Activated CD8-positive, alpha-beta T cell treated with anti-CD3 and anti-CD28 coated beads for 36 hours (primary cell): Measurements from ENCODE around the gene PTBP3. TPM values are rescaled to one million over a fixed set of nuclear protein-coding genes. Genes with fewer than 3 reads are reported as not detected.
A peak's percentile ranks its signal among the peaks of the same experiment; 100 is the strongest.

Experiments
- ATAC-seq: fragments of 200-7000 bp; cut with Tn5 transposase; one replicate; pipeline ENCODE4 v1.10.0; 2021; ENCODE audit warnings: mild to moderate bottlenecking, moderate library complexity
- CTCF ChIA-PET: fragments of 350-600 bp; sonication (Branson Sonifier 250); formaldehyde crosslinking; loops from one replicate; lab custom pipeline; 2021; ENCODE audit warnings: antibody characterized with exemption; lab: Charles Lee
- POLR2A ChIA-PET: fragments of 350-600 bp; sonication (Branson Sonifier 250); formaldehyde crosslinking; loops from one replicate; lab custom pipeline; 2021; ENCODE audit warnings: antibody characterized with exemption; lab: Charles Lee
- DNase-seq: peaks from one replicate; pipeline ENCODE4 v3.0.0-alpha.2; 2020
- H3K27ac Mint-ChIP-seq: one replicate; pipeline ENCODE4 v1.8.0; 2021; ENCODE audit warnings: mild to moderate bottlenecking, mixed read lengths
- H3K27me3 Mint-ChIP-seq: one replicate; pipeline ENCODE4 v1.8.0; 2021; ENCODE audit warnings: mixed read lengths
- H3K36me3 Mint-ChIP-seq: one replicate; pipeline ENCODE4 v1.8.0; 2021; ENCODE audit warnings: low read depth, mixed read lengths
- H3K4me1 Mint-ChIP-seq: one replicate; pipeline ENCODE4 v1.8.0; 2021; ENCODE audit warnings: low read depth, mixed read lengths
- H3K4me3 Mint-ChIP-seq: one replicate; pipeline ENCODE4 v1.8.0; 2021; ENCODE audit warnings: mild to moderate bottlenecking, moderate library complexity, mixed read lengths
- H3K9me3 Mint-ChIP-seq: one replicate; pipeline ENCODE4 v1.8.0; 2021; ENCODE audit warnings: mixed read lengths
- intact Hi-C: fragments of 100-400 bp; cut with micrococcal nuclease; formaldehyde crosslinking; loops from one replicate; pipeline ENCODE4 v1.10.0; 2022
- total RNA-seq, 2 experiments: library from RNA; stranded (reverse); gene quantifications; one replicate each; pipeline ENCODE4 v1.2.3, GENCODE V29; 2021
- TF ChIP-seq, protein P1 (sequence below): fragments of 200-600 bp; IDR thresholded peaks from one replicate; pipeline ENCODE4 v1.8.0; 2022; ENCODE audit warnings: antibody characterized with exemption, mild to moderate bottlenecking

PTBP3 gene
- total RNA-seq, 2 experiments from 2014 or later: 108 to 120 TPM

DNA sequence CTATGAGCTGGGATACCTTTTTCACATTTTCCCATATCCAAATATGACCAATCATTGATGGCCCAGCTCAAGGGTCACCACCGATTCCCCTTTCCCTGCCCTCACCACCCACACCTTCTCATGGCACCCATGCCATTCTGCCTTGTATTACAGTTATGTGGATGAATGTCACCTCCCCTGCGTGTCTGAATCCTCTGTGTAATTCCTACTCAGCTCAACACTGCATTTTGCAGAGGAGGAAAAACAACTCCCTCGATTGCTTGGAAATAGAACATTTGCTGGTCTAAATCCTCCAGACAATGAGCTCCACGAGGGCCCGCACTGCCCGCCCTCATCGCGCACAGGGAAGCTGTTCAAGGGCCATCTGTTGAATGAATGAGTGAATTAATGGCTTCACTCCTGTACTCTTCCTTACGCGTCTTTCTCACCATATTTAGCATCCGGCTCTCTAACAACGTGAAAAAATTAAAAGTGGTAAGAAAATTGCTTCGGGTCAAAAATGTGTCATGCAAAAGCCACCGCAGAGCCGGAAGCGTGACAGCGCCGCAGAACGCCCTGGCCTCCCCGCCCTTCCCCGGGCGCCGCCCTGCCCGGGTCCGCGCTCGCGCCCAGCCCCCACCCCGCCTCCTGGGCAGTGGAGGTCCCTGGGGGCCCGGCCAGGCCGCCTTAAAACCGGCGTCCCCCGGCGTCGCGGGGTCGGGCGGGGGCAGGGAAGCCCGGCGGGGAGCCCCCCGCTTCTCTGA lies 159.0 kb downstream of the PTBP3 start:
- ATAC-seq: peak; percentile 88
- Mint-ChIP-seq H3K9me3 (no peaks in the 10 kb centered on the region), H3K36me3 (peaks cover 2% of the 10 kb centered on the region), H3K4me1 (peaks cover 40% of the 10 kb centered on the region), H3K27ac (peak overlapping the region; percentile 94), H3K27me3 (peaks cover 14% of the 10 kb centered on the region), H3K4me3 (peak overlapping the region; percentile 86)
- ChIA-PET CTCF (interaction anchor here (0.7 to 1.1 kb wide), 2 partner anchors 76 to 174 kb away, joined by 3 to 4 read pairs; no protein-coding TSS in a partner anchor), POLR2A (interaction anchor here (1.0 to 1.4 kb wide), 4 partner anchors 87 to 205 kb away, joined by 3 to 5 read pairs (median 4); partner anchors contain the start of gene HSDL2)
- DNase-seq: peak; percentile 85
- intact Hi-C loops: no loop called here
- TF ChIP-seq, protein P1, sequence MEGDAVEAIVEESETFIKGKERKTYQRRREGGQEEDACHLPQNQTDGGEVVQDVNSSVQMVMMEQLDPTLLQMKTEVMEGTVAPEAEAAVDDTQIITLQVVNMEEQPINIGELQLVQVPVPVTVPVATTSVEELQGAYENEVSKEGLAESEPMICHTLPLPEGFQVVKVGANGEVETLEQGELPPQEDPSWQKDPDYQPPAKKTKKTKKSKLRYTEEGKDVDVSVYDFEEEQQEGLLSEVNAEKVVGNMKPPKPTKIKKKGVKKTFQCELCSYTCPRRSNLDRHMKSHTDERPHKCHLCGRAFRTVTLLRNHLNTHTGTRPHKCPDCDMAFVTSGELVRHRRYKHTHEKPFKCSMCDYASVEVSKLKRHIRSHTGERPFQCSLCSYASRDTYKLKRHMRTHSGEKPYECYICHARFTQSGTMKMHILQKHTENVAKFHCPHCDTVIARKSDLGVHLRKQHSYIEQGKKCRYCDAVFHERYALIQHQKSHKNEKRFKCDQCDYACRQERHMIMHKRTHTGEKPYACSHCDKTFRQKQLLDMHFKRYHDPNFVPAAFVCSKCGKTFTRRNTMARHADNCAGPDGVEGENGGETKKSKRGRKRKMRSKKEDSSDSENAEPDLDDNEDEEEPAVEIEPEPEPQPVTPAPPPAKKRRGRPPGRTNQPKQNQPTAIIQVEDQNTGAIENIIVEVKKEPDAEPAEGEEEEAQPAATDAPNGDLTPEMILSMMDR: no peak

DNA sequence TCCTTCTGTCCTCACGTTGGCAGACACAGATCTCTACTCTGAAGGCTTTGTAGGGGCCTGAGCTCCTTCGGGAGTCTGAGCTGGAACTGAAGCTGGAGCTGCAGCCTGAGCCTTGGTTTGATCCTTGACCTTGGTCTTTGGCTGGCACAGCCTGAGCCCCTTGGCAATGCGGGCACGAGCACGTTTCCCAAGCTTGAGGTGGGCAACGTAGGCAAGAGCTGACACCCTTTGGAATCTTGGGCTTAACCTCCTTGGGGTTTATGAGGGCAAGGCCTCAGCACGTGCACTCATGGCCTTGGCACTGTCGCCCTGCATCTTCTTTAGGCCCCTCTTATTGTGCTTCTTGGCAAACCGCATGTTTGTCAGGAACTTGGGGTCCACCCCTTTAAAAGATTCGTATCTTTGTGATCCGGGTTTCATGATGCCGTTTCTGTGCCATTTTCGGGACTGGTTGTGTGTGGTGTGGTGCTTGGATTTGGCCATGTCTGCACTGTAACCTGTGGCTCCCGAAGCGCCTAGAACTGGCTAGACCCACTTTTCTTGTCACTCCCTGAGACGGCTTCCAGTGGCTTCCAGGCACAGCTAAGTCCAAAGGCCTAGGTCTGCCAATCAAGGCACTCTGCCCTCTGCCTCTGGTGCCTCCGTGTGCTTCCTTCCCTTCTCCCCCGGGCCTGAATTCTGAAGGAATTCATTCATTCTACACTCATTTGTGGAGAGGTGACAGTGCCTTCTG lies 159.8 kb downstream of the PTBP3 start:
- POLR2A ChIA-PET: interaction anchor here (1.0 to 1.4 kb wide), 3 partner anchors 87 to 206 kb away, joined by 3 to 4 read pairs (median 4); partner anchors contain the start of gene HSDL2
- Mint-ChIP-seq H3K27ac (peak overlapping the region; percentile 94), H3K9me3 (no peaks in the 10 kb centered on the region), H3K27me3 (peaks cover 14% of the 10 kb centered on the region), H3K4me1 (peaks cover 47% of the 10 kb centered on the region), H3K4me3 (peak overlapping the region; percentile 86), H3K36me3 (peaks cover 2% of the 10 kb centered on the region)
- intact Hi-C loops: no loop called here
- TF ChIP-seq, protein P1: no peak
- DNase-seq (no peak), ATAC-seq (no peak)
- CTCF ChIA-PET: interaction anchor here (1.1 kb wide), 1 partner anchor 75 kb away, joined by 4 read pairs; no protein-coding TSS in a partner anchor

DNA sequence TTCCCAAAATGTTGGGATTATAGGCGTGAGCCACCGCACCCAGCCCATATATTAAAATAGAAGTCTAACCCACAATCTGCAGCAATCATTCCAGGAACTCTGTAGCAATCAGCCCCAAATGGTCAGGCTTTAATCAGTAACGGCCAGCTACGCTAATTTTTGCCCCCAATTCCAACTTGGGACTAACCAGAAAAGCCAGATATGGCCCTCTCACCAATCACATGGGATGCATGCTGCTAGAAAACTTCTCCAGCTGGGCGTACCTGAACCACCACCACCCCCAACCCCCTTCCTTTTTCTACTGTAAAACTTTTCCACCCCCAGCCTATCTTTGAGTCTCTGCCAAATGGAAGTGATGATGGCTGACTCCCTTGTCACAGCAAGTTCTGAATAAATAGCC lies 162.5 kb downstream of the PTBP3 start:
- TF ChIP-seq, protein P1: no peak
- ATAC-seq (no peak), DNase-seq (no peak)
- H3K4me1 Mint-ChIP-seq: peaks cover 57% of the 10 kb centered on the region
- H3K27ac Mint-ChIP-seq: no peak overlapping the region
- no peak overlapping the region for H3K4me3 Mint-ChIP-seq
- intact Hi-C loops: no loop called here
- POLR2A ChIA-PET: no interaction called here
- H3K27me3 Mint-ChIP-seq: peaks cover 6% of the 10 kb centered on the region
- no peaks in the 10 kb centered on the region for H3K9me3 Mint-ChIP-seq
- CTCF ChIA-PET: no interaction called here
- H3K36me3 Mint-ChIP-seq: peaks cover 2% of the 10 kb centered on the region

DNA sequence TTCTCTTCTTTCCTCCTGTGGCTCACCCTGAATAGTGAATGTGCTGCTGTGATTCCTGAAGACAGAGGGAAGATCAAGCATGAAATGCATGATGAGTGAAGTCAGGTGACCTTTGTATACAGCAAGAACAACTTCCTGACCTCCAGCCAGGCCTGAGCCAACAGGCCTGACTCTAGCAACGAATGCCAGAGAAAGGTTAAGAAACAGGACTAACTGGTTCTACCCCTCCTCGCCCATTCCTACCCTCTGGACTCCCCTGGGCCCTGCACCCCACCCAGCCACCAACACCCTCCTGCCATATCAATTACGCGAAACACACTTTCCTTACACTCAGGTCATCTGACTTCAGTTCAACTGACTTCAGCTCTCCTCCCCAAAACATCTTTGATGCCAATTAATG lies 163.2 kb downstream of the PTBP3 start:
- Mint-ChIP-seq H3K4me3 (no peak overlapping the region), H3K27me3 (peaks cover under 1% of the 10 kb centered on the region), H3K9me3 (no peaks in the 10 kb centered on the region), H3K27ac (no peak overlapping the region), H3K36me3 (peaks cover 2% of the 10 kb centered on the region), H3K4me1 (peaks cover 53% of the 10 kb centered on the region)
- intact Hi-C loops: no loop called here
- DNase-seq: no peak
- TF ChIP-seq, protein P1: no peak
- CTCF ChIA-PET: no interaction called here
- POLR2A ChIA-PET: no interaction called here
- no peak for ATAC-seq
